NCI-H345 (cell line): ENCODE results near the gene SUGCT.

ENCODE experiments used
- DNase-seq: peaks from one replicate; lab custom pipeline; 2025; lab: John Stamatoyannopoulos, UW

SUGCT gene

GRCh38 chr7:40874756-40875155 is 740.0 kb downstream of the SUGCT start:
- no peak for DNase-seq

GRCh38 chr7:40876601-40877000 is 741.8 kb downstream of the SUGCT start:
- DNase-seq: no peak

- DNase-seq: no peak
These were observed 745.2 kb downstream of the SUGCT start for GRCh38 chr7:40879941-40880543.

GRCh38 chr7:40880581-40880980 is 745.8 kb downstream of the SUGCT start:
- DNase-seq: no peak

GRCh38 chr7:40881405-40881926 is 746.7 kb downstream of the SUGCT start:
- DNase-seq: no peak

- no peak for DNase-seq
These were observed 747.4 kb downstream of the SUGCT start for GRCh38 chr7:40882071-40882658.

GRCh38 chr7:40883826-40884225 is 749.0 kb downstream of the SUGCT start:
- no peak for DNase-seq

- DNase-seq: no peak
These were observed 749.4 kb downstream of the SUGCT start for GRCh38 chr7:40884241-40884640.

GRCh38 chr7:40885503-40885902 is 750.7 kb downstream of the SUGCT start:
- DNase-seq: no peak

- DNase-seq: no peak
These were observed 752.3 kb downstream of the SUGCT start for GRCh38 chr7:40887099-40887498.

- no peak for DNase-seq
These were observed 753.7 kb downstream of the SUGCT start for GRCh38 chr7:40888499-40888898.

GRCh38 chr7:40889099-40889498 is 754.3 kb downstream of the SUGCT start:
- DNase-seq: no peak

GRCh38 chr7:40889539-40889938 is 754.7 kb downstream of the SUGCT start:
- DNase-seq: no peak

GRCh38 chr7:40890088-40890692 is 755.4 kb downstream of the SUGCT start:
- DNase-seq: no peak

GRCh38 chr7:40891232-40891631 is 756.4 kb downstream of the SUGCT start:
- DNase-seq: no peak

GRCh38 chr7:40899151-40899550 is 764.3 kb downstream of the SUGCT start:
- DNase-seq: no peak

- DNase-seq: no peak
These were observed 765.1 kb downstream of the SUGCT start for GRCh38 chr7:40899636-40900507.

GRCh38 chr7:40903872-40904271 is 769.1 kb downstream of the SUGCT start:
- no peak for DNase-seq

- DNase-seq: no peak
These were observed 772.5 kb downstream of the SUGCT start for GRCh38 chr7:40907286-40907685.

- no peak for DNase-seq
These were observed 774.7 kb downstream of the SUGCT start for GRCh38 chr7:40909346-40909980.
